Thyroid gland (tissue), 4 donors: ENCODE measurements around the gene DNAH12.

Experiments used
- POLR2A ChIP-seq, 2 donors: fragments of 450-650 bp; IDR thresholded peaks; one replicate each; pipeline ENCODE4 v1.6.1; 2017; ENCODE audit warnings: antibody characterized with exemption in 2 of 2, mild to moderate bottlenecking in 2 of 2, moderate library complexity in 1 of 2
- TF ChIP-seq, protein P1 (sequence below), 6 experiments: fragments of 200-600 bp in 3 of 6; fragments of 450-650 bp in 3 of 6; sonication (generic) in 3 of 6; IDR thresholded peaks; one replicate each; pipeline ENCODE4 v1.5.1; 2016 to 2019; ENCODE audit warnings: antibody characterized with exemption in 6 of 6, mild to moderate bottlenecking in 2 of 6, inconsistent platforms in 1 of 6, moderate library complexity in 1 of 6

DNA sequence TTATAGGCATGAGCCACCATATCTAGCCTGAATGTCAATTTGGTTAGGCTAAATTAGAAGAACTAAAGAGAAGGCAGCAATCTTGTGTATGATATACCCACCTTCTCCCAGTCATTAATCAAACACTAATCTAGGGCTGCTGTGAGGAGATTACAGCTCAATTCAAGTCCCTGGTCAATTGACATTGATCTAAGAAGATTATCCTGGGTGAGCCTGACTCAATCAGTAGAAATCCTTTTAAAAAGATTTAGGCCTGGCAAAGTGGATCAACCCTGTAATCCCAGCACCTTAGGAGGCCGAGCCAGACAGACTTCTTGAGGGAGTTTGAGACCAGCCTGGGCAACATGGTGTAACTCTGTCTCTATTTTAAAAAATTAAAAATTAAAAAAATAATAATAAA is 2.5 kb upstream of the DNAH12 start:
- TF ChIP-seq, protein P1, sequence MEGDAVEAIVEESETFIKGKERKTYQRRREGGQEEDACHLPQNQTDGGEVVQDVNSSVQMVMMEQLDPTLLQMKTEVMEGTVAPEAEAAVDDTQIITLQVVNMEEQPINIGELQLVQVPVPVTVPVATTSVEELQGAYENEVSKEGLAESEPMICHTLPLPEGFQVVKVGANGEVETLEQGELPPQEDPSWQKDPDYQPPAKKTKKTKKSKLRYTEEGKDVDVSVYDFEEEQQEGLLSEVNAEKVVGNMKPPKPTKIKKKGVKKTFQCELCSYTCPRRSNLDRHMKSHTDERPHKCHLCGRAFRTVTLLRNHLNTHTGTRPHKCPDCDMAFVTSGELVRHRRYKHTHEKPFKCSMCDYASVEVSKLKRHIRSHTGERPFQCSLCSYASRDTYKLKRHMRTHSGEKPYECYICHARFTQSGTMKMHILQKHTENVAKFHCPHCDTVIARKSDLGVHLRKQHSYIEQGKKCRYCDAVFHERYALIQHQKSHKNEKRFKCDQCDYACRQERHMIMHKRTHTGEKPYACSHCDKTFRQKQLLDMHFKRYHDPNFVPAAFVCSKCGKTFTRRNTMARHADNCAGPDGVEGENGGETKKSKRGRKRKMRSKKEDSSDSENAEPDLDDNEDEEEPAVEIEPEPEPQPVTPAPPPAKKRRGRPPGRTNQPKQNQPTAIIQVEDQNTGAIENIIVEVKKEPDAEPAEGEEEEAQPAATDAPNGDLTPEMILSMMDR (IDR thresholded peaks at IDR 0.05) = no peak
- TF ChIP-seq POLR2A (IDR thresholded peaks at IDR 0.05) = no peak
